HG03196 (cell line): ENCODE results near the gene CNGB1.
"Not testable (repeated sequence)": the region's sequence is repeated elsewhere in the genome, so short reads cannot be mapped to it uniquely, and the experiment has no call there.

Experiments
- ATAC-seq: cut with Tn5 transposase; IDR thresholded peaks from one replicate; pipeline ENCODE4 v1.9.1; 2021; ENCODE audit not compliant: unreplicated experiment

CNGB1 gene

GRCh38 chr16:57970970-57971369, at the start of gene CNGB1:
TSS of gene CNGB1 (minus strand) at chr16:57971128. CDS start at chr16:57967286, 3,842 bp downstream.
- no peak for ATAC-seq

GRCh38 chr16:58019866-58020538, 49.1 kb upstream of the CNGB1 start:
- ATAC-seq = no peak

DNA sequence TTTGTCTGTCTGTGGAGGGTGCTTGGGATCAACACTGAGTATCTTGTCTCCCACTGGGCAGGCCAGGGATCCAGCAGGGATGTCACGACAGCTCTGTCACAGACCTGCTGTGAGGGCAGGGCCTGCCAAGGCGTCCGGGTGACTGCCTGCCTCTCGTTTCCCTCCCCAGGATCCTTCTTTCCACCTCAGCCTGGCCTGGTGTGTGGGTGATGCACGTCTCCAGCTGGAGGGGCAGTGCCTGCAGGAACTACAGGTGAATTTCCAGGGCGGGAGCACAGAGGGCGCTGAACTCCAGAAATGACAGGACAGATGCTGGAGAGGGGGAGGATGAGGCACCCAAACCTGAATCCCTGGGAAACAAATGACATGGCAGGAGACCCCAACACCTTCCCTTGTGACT, 47.9 kb upstream of the CNGB1 start:
- no peak for ATAC-seq

DNA sequence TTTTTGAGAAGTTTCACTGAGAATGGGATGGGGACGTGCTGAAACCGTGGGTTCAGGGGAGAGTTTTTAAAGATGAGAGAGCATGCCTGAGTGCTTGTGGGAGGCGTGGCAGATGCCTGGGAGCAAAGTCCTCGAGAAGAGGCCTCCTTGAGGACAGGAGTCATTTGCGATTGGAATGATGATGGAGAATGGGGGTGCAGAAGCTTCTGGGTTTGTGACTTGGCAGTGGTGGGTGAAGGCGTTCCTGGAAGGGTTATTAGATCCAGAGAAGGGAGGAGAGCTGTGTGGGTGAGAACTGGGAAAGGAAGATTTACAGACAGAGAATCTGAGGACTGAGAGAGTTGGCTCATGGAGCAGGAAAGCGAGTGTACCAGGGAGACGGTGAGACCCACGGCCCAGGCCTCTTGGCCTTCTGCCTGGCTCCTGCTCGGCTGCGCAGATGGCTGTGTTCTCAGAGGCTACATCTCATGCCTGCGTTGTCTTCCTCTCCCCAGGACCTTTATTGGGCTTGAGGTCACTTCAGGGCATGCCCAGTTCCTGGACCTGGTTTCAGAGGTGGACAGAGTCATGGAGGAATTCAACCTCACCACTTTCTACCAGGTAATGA, 46.0 kb upstream of the CNGB1 start:
- ATAC-seq = no peak

- ATAC-seq = no peak
Measured at GRCh38 chr16:58013201-58013956, 42.5 kb upstream of the CNGB1 start.

- ATAC-seq = no peak
Measured at GRCh38 chr16:58012481-58012880, 41.6 kb upstream of the CNGB1 start.

- no peak for ATAC-seq
Measured at GRCh38 chr16:58011652-58012051, 40.7 kb upstream of the CNGB1 start.

GRCh38 chr16:58010886-58011285, 40.0 kb upstream of the CNGB1 start:
- ATAC-seq = no peak

- ATAC-seq = no peak
Measured at GRCh38 chr16:58009856-58010416, 39.0 kb upstream of the CNGB1 start.

DNA sequence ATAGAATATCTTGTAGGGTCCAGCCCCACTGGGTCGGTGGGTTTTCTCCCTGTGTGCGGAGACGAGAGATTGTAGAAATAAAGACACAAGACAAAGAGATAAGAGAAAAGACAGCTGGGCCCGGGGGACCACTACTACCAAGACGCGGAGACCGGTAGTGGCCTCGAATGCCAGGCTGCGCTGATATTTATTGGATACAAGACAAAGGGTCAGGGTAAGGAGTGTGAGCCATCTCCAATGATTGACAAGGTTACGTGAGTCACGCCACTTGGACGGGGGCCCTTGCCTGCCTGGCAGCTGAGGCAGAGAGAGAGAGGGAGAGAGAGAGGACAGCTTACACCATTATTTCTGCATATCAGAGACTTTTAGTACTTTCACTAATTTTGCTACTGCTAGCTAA, 33.8 kb upstream of the CNGB1 start:
- not testable (repeated sequence) for ATAC-seq

GRCh38 chr16:58002936-58003335, 32.0 kb upstream of the CNGB1 start:
- no peak for ATAC-seq

DNA sequence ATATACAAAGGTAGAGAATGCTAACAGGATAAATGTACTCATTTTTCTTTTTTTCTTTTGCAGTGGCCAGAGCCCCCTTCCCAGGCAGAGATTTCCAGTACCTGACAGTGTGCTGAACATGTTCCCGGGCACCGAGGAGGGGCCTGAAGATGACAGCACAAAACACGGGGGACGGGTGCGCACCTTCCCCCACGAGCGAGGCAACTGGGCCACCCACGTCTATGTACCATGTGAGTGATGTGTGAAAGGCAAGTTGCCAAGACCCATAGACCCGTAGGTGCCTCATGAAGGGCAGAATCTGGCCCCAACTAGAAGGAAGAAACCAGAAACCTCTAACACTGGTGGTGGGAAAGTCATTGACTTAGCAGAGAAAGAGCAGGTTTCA, 31.5 kb upstream of the CNGB1 start:
- no peak for ATAC-seq

GRCh38 chr16:58001781-58002415, 31.0 kb upstream of the CNGB1 start:
- no peak for ATAC-seq

GRCh38 chr16:58000706-58001676, 30.1 kb upstream of the CNGB1 start, which contains the start of gene USB1:
TSS of gene USB1 (plus strand) at chr16:58001407. CDS start at chr16:58001484, 77 bp downstream.
- peak; percentile 72 for ATAC-seq

GRCh38 chr16:57999971-58000705, 29.2 kb upstream of the CNGB1 start, which contains the start of gene ZNF319:
TSS of gene ZNF319 (minus strand) at chr16:58000672. CDS start at chr16:57998265, 2,407 bp downstream.
- peak; percentile 17 for ATAC-seq

- ATAC-seq = no peak
Measured at GRCh38 chr16:57999366-57999970, 28.5 kb upstream of the CNGB1 start.

GRCh38 chr16:57998992-57999365, 28.1 kb upstream of the CNGB1 start:
- ATAC-seq = no peak

DNA sequence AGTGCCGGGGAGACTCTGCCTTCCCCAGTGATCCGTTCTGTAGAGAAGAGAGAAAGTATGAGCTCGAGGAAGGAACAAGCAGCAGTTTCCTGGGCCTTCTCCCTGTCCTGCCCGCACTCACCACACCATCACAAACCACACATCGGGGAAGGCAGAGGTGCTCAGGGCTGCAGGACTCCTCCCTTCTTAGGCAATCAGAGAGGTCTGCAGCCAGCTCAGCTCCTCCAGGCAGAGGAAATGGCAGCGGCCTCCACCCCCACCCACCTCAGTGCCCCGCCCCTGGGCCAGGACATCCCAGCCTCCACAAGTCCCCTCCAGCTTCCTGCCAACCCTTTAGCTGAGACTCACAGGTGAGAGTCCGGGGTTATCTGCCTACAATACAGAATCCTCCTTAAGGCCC, 27.6 kb upstream of the CNGB1 start:
- no peak for ATAC-seq
